ENCODE results near the gene CPA4. TPM values are rescaled to one million over a fixed set of nuclear protein-coding genes. Genes with fewer than 3 reads are reported as not detected.

Gene CPA4
- polyA plus RNA-seq, 1 donor from 2014 or later = 8.9 TPM

- Histone ChIP-seq H3K27ac (ENCODE audit: low read length) (peak overlapping the region; percentile 99), H4K20me1 (ENCODE audit: insufficient read depth) (no peaks in the 10 kb centered on the region), H3K9me3 (ENCODE audit: low read length) (no peaks in the 10 kb centered on the region), H3F3A (ENCODE audit: insufficient read depth, low read length, poor library complexity, severe bottlenecking) (peaks cover 19% of the 10 kb centered on the region), H3K79me2 (replicated peaks; ENCODE audit: insufficient read depth, low read length) (peaks cover 8% of the 10 kb centered on the region), H3K4me2 (ENCODE audit: low read length) (peak overlapping the region; percentile 0), H2AFZ (ENCODE audit: low read depth, low read length) (no peak overlapping the region), H3K4me3 (ENCODE audit: low read length) (peak overlapping the region; percentile 30), H3K9ac (ENCODE audit: low read length) (peak overlapping the region; percentile 67), H3K27me3 (ENCODE audit: insufficient read depth, low read depth, low read length) (no peaks in the 10 kb centered on the region), H3K9me2 (ENCODE audit: insufficient read depth, low read length) (no peaks in the 10 kb centered on the region), H3K36me3 (ENCODE audit: insufficient read depth, low read length) (no peaks in the 10 kb centered on the region)
- TF ChIP-seq EZH2 (IDR thresholded peaks at IDR 0.05; ENCODE audit: borderline replicate concordance, insufficient read depth, low read length, poor library complexity, severe bottlenecking) (no peak), MXI1 (conservative IDR thresholded peaks at IDR 0.05; ENCODE audit: poor library complexity, severe bottlenecking) (no peak), RAD21 (conservative IDR thresholded peaks at IDR 0.05) (no peak), TAF1 (IDR thresholded peaks at IDR 0.05; ENCODE audit: low read depth) (no peak), CTCF (IDR thresholded peaks at IDR 0.05; ENCODE audit: poor library complexity, severe bottlenecking) (no peak), EP300 (conservative IDR thresholded peaks at IDR 0.05; ENCODE audit: poor library complexity, severe bottlenecking) (peak; percentile 16), POLR2AphosphoS5 (IDR thresholded peaks at IDR 0.05) (peak; percentile 28)
Measured at GRCh38 chr7:130275826-130276297, 17.1 kb upstream of the CPA4 start.

- H3F3A ChIP-seq (ENCODE audit: insufficient read depth, low read length, poor library complexity, severe bottlenecking) = peaks cover 19% of the 10 kb centered on the region
- no peak overlapping the region for H3K4me2 ChIP-seq (ENCODE audit: low read length)
- peak overlapping the region; percentile 30 for H3K4me3 ChIP-seq (ENCODE audit: low read length)
- H3K36me3 ChIP-seq (ENCODE audit: insufficient read depth, low read length) = no peaks in the 10 kb centered on the region
- no peak overlapping the region for H2AFZ ChIP-seq (ENCODE audit: low read depth, low read length)
- no peaks in the 10 kb centered on the region for H3K9me2 ChIP-seq (ENCODE audit: insufficient read depth, low read length)
- H3K9me3 ChIP-seq (ENCODE audit: low read length) = no peaks in the 10 kb centered on the region
- no peak for TF ChIP-seq SMC3 (conservative IDR thresholded peaks at IDR 0.05; ENCODE audit: poor library complexity)
- TF ChIP-seq EP300 (conservative IDR thresholded peaks at IDR 0.05; ENCODE audit: poor library complexity, severe bottlenecking) = no peak
- TF ChIP-seq REST (IDR thresholded peaks at IDR 0.05; ENCODE audit: borderline replicate concordance) = peak; percentile 19
- peak; percentile 54 for TF ChIP-seq POLR2AphosphoS5 (IDR thresholded peaks at IDR 0.05)
- peak overlapping the region; percentile 67 for H3K9ac ChIP-seq (ENCODE audit: low read length)
- H3K27ac ChIP-seq (ENCODE audit: low read length) = peak overlapping the region; percentile 99
- no peaks in the 10 kb centered on the region for H3K27me3 ChIP-seq (ENCODE audit: insufficient read depth, low read depth, low read length)
- H4K20me1 ChIP-seq (ENCODE audit: insufficient read depth) = no peaks in the 10 kb centered on the region
- peaks cover 8% of the 10 kb centered on the region for H3K79me2 ChIP-seq (replicated peaks; ENCODE audit: insufficient read depth, low read length)
Measured at GRCh38 chr7:130276796-130277762, 15.9 kb upstream of the CPA4 start.
